NCI-H187 treated with DMSO at 0.1 percent for 48 hours (cell line): ENCODE measurements around the gene LYPD6.
"Not testable (repeated sequence)": the region's sequence is repeated elsewhere in the genome, so short reads cannot be mapped to it uniquely, and the experiment has no call there.

ENCODE experiments used
- DNase-seq: peaks from one replicate; lab custom pipeline; 2025; lab: John Stamatoyannopoulos, UW

The LYPD6 gene, protein sequence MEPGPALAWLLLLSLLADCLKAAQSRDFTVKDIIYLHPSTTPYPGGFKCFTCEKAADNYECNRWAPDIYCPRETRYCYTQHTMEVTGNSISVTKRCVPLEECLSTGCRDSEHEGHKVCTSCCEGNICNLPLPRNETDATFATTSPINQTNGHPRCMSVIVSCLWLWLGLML

DNA sequence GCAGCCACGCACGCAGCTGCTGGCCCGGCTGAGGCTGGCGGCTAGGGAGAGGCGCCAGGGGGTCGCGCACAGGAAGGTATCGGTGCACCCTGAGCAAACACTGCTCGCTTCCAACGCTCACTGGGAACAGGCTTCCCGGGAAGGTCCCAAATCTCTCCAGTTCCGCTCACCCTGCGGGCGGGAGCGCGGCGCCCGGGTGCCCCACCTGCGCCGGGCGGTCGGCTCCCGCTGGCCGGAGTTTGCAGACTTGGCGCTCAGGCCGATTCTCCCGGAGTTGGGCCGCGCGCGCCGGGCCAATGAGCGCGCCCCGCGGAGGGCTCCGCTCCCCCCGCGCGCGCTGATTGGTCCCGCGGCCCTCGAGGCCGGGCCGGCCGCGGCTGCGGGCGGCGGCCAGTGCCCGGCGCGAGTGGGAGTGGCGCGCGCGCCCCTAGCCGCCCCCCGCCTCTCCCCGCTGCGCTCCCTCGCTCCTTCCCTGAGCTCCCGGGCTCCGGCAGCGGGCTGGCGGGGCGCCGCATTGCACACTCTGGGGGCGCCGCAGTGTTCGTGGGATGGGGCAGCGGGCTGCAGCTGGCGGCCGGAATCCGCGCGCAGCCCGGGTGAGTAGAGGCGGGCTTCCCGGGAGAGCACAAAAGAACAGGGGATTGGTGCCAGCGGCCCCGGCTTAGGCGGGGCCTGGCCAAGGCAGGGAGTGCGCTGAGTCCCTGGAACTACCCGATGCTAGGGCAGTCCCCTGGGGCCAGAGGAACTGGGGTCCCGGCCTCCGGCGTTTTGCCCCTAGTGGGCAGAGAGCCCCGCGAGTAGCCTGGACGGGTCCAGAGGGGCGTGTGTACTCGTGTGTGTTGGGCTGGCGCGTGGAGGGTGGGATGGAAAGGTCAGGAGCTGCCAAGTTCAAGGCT is at the start of gene LYPD6:
Gene LYPD6, plus strand, starts transcription at position 461 of the 896 bp plus-strand sequence. CDS start 107,122 bp downstream, outside the sequence.
- no peak for DNase-seq

DNA sequence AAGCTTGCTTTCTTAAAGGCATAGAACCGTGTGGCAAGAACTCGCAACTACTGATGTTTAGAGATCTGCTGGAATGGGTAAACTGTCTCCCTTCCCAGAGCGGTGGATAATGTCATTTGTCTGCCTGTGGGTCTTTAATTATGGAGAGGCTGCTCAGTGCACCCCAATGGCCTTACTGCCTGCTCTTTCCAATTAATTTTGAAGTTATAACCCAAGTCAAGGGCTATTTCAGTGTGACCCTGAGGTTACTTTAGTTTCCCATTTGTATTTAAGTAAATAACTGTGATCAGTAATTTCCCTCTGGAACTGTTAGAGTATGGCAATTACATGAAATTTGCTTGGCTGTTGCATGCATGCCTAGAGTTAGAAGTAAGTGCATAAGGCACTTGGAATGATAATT is 48.9 kb upstream of the LYPD6 start:
- DNase-seq = no peak

GRCh38 chr2:149290662-149291061 is 39.7 kb upstream of the LYPD6 start:
- DNase-seq = no peak

DNA sequence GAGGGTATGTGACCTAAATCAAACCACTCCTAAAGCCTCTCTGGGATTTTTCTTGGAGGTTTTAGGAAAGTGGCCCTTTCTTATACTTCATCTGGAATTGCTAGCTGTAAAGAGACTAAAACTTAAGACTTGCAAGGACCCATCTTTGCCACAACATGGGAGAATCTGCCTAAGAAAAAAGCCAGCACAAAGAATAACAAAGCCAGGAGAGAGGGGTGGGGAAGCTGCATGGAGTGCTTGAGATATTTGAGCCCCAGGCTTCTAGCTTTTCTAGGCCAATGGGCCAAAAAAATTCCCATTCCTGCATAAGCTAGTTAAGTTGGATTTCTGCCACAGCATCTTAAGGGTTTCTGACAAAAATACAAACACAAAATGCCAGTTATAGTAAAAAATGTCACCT is 38.5 kb upstream of the LYPD6 start:
- DNase-seq = no peak

DNA sequence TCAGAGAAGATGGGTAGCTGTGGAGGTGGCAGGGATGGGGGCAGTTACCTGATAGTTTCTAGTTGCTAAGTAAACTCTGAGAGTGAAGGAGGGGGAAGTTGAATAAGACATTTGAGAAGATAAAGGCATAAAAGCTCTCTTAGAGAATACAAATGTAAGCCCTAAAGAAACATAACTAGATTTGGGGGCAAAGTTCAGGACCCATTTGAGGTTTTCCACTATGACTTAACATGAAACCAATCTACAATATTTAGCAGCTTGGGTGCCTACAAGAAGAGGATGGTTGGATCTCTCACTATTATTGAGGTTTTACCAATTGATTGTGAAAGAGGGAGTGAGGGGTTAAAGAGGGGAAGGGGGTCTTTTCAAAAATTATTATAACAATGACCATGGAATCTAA is 34.4 kb upstream of the LYPD6 start:
- no peak for DNase-seq

DNA sequence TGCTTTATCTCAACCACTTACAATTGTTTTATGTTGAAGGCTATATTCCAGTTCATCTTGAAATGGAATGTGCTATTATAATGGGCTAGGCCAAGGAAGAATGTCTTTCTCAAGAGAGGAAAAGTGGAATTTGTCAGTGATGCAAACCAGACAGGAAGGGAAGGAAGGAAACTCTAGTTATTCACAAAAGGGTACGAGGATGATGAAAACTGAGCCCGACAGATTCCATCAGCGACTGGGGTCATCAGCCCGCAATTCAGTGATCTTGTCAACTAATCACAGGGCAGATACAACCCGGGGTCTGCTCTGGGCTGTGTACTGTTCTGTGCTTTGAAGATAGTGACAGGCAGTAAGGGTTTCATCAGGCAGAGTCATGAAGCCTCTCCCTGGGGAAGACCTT is 23.4 kb upstream of the LYPD6 start:
- no peak for DNase-seq

DNA sequence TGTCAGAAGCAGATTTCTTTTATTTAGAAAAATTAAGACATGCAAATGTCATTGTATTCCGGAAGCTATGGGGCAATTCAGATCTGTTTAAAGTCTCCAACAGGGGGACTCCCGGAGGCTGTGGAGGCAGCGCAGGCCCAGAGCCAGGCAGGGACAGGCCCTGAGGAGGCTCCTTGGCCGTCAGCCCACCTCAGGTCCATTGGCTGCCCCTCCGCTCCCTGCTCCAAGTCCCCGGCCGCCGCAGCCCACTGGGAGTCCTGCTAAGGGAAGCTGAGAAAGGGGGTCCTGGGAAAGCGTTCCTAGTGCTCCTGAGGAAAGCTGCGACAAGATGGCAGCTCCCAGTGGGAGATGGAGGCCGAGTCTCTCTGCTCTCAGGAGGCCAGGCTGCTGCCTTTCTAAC is 20.0 kb upstream of the LYPD6 start:
- no peak for DNase-seq

DNA sequence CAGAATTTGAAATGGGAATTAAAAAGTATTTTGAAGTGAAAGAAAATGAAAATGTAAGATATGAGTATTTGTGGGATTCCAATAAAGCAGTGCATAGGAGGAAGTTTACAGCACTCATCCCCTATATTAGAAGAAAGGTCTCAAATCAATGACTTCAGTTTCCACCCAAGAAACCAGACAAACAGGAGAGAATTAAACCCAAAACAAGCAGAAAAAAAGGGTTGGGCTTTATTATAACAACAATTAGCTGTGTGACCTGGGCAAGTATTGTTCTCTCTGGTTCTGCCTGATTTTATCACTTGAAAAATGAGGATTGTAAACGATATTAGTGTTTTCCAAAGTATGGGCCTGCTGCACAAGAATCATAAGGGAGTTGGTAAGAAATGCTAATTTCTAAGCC is 18.3 kb upstream of the LYPD6 start:
- DNase-seq = no peak

DNA sequence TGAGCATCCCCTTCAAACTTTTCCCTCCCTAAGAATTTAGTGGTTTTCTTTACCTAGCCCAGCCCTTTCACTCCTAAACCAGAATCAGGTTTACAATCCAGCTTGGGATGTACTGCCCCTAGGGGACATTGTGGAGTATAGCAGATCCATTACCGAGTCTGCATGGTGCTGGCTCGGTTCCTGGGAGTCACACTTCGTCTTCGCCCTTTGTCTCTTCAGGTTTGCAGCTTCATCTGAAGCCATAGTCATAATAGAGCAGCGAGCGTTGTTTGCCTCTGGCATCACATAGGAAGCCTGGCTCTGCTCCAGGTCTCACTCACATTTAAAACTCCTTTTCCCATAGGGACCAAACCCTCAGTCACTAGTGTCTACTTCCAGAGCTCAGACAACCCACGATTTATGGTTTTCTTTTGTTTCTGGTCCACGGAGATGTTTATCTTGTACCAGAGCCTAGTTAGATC is 16.8 kb upstream of the LYPD6 start:
- DNase-seq = peak; percentile 83

GRCh38 chr2:149314687-149315086 is 15.7 kb upstream of the LYPD6 start:
- no peak for DNase-seq

DNA sequence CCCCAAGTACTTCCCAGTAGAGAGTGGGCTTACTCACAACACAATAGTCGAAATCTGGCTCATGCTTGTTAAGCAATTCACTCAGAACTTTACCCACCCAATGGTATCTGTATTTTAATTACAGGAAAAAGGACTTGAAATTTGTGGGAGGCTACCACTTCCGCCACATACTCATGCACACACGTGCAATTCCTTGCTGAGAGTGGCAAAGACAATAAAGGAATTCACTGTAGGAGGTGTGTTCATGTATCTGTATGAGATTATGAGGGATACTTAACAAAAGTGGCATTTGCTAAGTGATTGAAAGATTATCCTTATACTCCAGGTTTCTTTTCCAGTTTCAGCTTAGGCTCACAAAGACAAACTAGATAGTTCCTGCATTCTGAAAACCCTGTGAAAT is 14.9 kb upstream of the LYPD6 start:
- no peak for DNase-seq

- not testable (repeated sequence) for DNase-seq
Observed at GRCh38 chr2:149318566-149318965, 11.8 kb upstream of the LYPD6 start.

- no peak for DNase-seq
Observed at GRCh38 chr2:149320362-149320761, 10.0 kb upstream of the LYPD6 start.

GRCh38 chr2:149329068-149329467 is 1.3 kb upstream of the LYPD6 start:
- no peak for DNase-seq

DNA sequence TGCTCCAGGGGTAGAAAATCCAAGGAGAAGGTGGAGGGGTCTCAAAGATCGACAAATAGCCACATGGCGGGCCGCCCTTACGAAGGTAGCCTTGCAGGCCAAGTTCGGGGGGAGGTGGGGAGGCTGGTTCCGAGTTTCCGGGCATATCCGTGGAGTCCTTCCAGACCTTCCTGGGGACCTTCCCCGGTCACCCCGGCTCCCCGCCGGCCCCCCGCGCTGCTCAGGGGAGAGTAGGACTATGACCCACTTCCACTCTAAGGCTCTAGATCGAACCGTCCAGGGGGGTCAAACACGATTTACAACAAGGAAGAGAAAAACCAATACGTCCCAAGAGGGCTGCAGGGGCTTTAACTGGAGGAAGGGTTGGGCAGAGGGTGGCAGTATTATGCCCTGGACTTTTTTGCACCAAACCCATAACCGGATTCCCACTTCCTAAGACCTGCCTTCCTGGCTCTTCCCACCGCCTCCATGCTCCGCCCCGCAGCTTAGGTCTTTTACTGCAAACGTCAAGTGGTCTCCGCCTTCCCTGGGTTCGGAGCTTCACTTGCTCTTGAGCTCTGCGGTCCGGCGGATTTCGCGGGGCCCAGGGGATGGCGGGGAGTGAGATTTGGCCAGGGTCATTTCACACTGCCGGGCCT is 779 bp upstream of the LYPD6 start:
- DNase-seq = no peak

DNA sequence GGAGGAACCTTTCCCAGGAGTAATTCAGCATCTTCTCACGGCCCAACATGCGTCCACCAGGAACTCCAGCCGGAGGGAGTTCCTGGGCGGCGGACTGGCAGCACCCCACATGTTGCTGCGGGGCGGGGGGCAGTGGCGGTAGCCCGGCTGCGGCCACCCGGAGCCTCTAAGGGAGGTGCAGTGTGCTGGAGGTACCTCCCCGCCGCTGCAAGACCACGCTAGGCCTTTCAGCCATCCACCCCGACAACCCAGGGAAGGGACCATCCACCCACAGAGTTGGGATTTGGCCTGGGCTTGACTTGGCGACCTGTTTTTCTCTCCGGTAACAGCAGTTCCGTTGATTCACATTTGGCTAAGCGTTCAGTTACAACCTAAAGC is 625 bp downstream of the LYPD6 start:
- no peak for DNase-seq

DNA sequence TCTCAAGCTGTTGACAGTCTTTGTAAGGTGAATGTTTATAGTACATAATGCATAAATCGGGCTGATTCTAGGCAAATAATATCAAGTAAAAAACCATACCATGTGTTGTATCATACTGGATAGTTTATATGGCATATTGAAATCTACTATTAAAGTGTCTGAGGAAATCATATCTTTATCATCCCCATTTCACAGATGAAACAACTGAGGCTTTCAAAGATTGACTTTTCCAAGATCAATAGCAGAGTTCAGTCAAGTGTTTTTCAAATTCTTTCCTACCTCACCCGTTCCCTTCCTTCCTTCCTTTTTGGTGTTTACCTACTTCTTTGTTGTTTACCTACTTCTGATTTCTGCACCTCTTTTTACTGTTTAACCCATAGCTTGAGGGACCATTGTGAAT is 2.0 kb downstream of the LYPD6 start:
- DNase-seq = no peak

GRCh38 chr2:149333636-149334035 is 3.2 kb downstream of the LYPD6 start:
- no peak for DNase-seq

GRCh38 chr2:149334156-149334555 is 3.8 kb downstream of the LYPD6 start:
- DNase-seq = no peak

- DNase-seq = no peak
Observed at GRCh38 chr2:149339324-149339723, 8.9 kb downstream of the LYPD6 start.

DNA sequence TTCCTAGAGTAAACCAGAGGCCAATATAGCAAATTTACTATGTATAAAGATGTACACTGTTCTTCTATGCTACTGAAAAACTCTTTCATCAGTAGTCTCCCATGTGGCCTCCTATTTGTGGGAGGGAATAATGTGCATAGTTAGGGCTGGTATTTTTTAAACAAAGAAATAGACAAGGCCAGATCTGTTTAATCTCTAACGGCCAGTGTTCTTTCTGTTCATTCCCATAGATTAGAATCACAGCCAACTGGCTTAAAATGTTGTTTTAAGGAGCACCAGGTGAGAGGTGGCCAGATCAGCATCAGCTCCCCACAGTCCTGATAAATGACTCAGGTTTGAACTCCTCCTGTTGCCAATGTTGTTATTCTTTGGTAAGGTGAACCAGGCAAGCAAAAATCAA is 12.1 kb downstream of the LYPD6 start:
- DNase-seq = no peak

GRCh38 chr2:149344105-149344504 is 13.7 kb downstream of the LYPD6 start:
- DNase-seq = no peak

- DNase-seq = no peak
Observed at GRCh38 chr2:149346272-149346671, 15.9 kb downstream of the LYPD6 start.
